ENCODE results near the gene ADISSP.
A peak's percentile ranks its signal among the peaks of the same experiment; 100 is the strongest.
"Not testable (repeated sequence)": the region's sequence is repeated elsewhere in the genome, so short reads cannot be mapped to it uniquely, and the experiment has no call there.

The ADISSP gene

DNA sequence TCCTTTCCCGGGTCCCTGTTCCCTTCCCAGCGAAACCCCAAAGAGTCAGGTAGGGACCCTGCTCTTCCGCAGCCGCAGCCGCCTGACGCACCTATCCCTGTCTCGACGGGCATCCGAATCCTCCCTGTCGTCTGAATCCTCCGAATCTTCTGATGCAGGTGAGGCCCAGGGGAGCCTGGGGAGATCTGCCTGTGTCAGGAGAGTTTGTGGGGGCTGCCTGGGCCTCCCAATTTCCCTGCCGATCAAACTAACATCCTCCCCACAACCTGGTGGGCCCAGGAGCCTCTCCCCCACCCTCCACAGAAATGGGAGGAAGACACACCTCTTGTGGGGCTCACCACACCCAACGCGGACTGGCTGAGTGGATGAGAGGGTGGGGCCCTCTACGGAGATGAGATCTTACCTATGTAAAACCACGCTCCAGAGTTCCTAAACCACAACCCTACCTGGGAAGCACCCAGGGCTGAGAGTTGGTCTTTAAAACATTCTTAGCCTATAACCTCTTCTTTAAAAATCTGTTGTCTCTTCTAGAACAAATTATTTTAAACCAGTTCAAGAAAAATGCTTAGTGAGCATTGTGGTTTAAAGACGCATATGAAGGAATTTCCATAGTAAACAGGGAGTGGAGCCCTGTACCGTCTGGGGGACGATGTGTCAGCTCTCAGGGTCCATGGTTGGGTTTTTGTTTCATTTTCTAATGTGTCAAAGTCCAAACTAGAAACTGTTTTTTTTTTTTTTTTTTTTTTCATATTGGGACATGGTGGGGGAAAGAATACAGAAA lies 30.2 kb upstream of the ADISSP start:
- no peak for DNase-seq

DNA sequence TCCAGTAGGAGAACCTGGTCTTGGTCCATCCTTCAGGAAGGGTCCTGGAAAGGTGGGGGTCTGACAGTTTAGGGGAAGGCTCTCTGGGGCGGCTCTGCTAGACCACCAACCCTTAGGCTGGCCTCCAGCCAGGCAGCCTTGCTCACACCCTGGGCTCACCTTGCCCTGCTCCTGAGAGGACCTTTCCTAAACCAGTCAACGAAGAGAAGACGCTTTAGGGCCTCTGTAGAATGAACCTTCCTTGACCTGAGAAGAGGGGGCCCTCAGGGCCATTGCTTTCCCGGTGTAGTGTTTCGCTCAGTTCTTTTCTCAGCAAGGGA lies 29.6 kb upstream of the ADISSP start:
- no peak for DNase-seq

DNA sequence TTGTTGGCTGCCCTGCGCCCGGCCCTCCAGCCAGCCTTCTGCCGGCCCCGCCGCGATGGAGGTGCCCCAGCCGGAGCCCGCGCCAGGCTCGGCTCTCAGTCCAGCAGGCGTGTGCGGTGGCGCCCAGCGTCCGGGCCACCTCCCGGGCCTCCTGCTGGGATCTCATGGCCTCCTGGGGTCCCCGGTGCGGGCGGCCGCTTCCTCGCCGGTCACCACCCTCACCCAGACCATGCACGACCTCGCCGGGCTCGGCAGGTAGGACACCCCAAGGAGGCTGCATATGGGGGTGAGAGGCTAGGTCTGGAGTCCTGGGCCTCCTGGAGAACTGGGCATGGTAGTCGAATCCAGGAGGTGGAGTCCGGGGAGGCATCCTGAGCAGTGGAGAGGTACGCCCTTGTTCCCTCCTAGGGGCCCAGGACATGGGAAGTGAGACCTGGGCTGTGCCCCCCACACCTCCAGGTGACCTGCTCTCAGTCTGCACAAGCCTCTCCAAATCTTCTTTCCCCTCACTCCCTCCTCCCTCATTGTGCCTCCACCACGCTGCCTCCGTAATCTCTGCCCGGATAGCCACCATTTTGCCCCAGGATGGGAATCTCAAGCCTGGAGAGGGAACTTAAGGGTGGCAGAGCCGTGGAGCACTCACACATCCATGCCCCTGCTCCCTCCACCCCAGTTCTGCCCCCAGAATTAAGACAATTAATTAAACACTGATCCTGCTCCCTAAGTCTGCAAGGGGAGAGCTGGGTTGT lies 29.1 kb upstream of the ADISSP start:
- no peak for DNase-seq

DNA sequence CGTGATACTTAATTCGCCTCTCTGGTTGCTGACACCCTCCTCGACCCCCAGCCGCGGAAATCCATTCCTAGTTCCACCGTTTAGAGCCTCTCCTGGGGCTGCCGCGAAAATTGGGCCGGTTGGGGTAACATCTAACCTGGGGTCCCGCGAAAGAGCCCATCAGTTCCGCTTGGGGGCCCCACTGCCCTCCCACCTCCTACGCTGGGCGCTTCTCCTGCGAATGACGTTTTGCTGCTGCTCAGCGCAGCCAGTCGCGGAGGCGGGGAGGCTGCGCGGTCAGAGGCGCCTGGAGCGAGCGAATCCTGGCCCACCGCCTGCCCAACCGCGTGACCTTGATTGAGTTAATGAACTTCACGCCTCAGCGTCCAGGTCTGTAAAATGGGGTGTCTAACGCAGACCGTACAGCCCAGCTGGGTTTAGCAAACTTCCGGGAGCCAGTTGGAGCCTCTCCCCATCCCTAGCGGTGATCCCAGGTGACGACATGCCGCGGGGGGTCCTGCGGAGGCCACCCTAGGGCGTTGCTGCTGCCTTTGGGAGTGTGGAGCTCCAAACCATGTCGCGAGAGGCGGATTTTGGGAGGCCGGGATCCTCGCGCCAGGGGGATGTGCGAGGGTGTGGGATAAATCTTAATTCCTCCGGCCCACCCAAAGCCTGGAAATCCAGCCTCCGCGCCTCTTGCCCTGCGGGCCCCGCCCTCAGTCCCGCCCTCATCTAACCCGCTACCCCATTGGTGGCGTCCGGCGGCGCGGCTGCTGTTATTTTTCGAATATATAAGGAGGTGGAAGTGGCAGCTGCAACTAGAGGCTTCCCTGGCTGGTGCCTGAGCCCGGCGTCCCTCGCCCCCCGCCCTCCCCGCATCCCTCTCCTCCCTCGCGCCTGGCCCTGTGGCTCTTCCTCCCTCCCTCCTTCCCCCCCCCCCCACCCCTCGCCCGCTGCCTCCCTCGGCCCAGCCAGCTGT lies 28.2 kb upstream of the ADISSP start, which contains the start of gene CDC25B:
CDC25B (plus strand) TSS at position 800 of the 958 bp plus-strand sequence. CDS start 222 bp downstream, outside the sequence.
- peak; percentile 85 for DNase-seq

DNA sequence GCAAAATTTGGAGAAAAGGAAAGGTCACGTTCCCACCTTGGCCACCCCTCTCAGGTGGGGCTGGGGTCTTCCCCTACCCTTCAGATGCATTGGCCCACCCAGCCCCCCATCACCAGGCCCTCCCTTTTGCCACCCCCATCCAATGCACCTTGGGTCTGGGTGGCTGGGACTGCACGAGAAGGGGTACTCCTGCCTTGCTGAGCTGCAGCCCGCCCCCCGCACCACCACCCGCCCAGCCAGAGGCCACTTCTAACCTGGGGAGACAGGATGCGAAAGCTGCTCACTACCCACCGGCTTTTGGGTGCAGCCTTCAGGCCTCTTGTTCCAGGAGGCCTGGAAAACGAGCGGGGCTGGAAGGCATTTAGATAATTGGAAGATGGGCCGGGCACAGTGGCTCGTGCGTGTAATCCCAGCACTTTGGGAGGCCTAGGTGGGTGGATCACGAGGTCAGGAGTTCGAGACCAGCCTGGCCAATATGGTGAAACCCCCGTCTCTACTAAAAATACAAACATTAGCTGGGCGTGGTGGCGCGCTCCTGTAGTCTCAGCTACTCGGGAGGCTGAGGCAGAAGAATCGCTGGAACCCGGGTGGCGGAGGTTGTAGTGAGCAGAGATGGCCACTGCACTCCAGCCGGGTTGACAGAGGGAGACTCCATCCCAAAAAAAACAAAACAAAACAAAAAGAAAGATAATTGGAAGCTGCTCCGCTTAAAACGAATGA lies 27.3 kb upstream of the ADISSP start:
- no peak for DNase-seq

DNA sequence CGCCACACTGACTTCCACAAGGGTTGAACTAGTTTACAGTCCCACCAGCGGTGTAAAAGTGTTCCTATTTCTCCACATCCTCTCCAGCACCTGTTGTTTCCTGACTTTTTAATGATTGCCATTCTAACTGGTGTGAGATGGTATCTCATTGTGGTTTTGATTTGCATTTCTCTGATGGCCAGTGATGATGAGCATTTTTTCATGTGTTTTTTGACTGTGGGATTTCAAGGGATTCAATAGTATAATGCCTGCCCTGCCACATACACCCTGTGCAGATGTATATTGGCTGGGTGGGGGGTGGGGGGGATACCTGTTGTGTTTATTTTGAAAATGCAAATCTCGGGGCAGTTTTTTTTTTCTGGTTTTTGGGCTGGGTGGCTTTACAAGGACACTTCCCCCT lies 26.6 kb upstream of the ADISSP start:
- not testable (repeated sequence) for DNase-seq

DNA sequence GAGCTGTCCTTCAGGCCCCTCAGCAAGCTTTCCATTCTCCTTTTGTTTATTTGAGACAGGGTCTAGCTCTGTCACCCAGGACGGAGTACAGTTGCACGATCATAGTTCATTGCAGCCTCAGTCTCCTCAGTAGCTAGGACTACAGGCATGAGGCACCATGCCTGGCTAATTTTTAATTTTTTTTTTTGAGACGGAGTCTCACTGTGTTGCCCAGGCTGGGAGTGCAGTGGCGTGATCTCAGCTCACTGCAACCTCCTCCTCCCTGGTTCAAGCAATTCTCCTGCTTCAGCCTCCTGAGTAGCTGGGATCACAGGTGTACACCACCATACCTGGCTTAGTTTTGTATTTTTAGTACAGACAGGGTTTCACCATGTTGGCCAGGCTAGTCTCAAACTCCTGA lies 21.6 kb upstream of the ADISSP start:
- DNase-seq = not testable (repeated sequence)

DNA sequence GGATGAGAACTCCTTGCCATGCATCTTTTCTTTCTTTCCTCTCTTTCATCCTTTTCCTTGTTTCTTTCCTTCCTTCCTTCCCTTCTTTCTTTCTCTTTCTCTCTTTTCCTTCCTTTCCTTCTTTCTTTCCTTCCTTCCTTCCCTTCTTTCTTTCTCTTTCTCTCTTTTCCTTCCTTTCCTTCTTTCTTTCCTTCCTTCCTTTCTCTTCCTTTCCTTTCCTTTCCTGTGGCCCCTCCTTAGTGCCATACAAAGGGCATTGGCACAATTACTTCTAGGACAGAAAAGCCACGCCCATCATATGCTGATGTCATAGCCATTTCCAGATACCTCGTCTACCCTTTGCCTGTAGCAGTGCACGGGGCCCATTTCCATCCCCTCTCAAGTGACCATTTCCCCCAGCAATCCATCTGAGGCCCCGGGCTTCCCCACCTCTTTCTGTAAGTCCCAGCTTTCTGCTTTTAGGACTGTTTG lies 21.2 kb upstream of the ADISSP start:
- no peak for DNase-seq

DNA sequence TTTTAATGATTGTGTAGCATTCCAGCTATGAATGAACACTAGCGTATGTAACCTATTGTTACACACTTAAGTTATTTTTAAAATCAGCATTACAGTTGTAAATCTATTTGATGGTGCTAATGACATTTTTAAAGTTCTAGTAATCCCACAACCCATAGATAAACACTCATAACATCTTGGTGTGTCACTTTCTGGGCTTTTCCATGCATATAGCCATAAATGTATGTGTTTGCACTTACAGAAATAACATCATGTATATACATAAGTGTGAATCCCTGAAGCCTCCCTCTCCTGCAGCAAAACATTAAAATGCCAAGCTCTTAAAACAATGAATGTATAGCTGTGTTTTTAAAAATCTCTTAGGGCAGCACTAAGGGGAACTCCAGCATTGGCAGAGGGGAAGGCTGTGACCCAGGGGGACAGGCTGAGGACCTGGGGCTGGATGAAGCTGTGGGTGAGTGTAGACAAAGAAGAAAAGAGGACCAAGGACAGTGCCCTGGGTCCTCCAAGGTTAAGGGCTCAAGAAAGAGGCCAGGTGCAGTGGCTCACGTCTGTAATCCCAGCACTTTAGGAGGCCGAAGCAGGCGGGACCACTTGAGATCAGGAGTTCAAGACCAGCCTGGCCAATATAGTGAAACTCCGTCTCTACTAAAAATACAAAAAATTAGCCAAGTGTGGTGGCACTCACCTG lies 19.9 kb upstream of the ADISSP start:
- no peak for DNase-seq

DNA sequence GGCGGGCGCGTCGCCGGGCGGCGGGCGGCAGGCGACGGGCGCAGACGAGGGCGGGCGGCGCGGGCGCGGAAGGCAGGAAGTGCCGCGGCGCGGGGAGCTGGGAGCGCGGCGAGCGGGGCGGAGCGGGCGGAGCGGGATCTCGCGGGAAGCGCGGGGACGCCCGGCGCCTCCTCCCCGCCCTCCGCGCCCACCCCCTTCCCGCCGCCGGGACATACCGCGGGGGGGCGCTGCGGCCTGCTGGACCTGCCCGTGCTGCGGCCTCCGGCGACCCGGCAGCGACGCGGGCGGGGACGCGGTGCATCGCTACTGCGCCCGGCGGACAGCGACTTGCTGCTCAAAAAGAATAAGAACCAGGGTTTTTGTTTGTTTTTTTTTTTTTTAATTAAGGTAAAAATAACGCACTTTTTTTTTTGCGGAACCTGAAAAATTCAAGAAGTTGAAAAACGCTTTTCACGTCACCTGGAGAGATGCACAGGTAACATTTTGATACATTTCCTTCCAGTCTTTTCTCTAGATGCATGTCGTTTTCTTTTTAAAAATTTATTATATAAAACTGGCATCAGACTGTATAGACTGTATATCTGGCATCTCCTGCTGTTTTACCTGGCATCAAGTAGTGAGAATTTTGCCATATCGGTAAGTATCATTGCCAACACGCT lies 19.2 kb upstream of the ADISSP start, which contains the start of gene CENPB:
CENPB (minus strand) TSS at position 76 of the 659 bp plus-strand sequence. CDS start 257 bp downstream, outside the sequence.
- DNase-seq = peak; percentile 89

DNA sequence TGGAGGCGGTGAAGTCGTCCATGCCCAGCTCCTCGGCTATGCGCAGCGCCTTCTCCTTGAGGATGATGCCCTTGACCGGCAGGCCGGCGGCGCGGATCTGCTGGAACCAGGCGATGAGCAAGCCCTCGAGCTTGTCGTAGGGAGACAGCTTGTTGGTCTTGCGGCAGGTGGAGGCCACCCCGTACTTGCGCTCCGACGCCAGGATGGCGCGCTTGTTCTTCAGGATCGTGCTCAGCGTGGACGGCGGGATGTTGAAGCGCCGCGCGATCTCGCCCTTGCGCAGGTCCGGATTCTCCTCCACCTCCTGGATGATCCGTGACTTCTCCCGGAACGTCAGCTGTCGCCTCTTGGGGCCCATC lies 18.6 kb upstream of the ADISSP start:
- peak; percentile 45 for DNase-seq

DNA sequence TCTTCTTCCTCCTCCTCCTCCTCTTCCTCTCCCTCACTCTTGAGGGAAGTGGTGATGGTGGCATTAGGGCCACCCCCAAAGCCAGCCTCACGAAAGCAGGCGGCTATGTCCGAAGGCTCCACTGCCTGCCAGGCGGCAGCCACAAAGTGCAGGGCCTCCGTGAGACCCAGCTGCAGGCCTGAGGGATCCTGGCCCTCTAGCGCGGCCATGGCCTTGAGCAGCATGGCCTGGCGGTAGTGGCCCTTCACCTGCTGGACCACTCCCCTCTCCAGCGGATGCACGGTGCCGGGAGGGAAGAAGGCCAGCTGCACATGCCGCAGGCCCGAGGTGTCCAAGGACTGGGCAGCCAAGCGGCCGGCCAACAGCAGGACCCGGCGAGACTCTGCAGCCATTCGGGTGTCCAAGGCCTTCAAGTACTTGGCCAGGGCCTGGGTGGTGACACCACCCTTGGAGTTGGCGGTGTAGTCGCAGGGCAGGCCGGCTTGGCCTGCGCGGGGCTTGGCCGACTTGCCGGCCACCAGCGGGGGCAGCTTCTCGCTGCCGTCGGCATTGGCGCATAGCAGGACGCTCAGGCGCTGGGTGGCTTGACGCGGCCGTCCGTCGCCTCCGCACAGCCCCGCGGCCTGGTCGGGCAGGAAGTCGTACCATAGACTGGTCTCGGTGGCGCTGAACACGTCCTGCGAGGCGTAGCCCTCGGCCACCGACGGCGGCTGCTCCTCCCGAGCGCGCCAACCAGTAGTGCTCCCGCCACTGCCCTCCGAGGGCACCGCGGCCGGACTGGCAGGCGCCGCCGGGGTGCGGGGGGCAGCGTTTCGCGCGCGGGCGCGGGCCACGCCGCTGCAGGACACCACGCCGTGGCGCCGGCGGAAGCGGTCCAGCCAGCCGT lies 17.9 kb upstream of the ADISSP start:
- no peak for DNase-seq

DNA sequence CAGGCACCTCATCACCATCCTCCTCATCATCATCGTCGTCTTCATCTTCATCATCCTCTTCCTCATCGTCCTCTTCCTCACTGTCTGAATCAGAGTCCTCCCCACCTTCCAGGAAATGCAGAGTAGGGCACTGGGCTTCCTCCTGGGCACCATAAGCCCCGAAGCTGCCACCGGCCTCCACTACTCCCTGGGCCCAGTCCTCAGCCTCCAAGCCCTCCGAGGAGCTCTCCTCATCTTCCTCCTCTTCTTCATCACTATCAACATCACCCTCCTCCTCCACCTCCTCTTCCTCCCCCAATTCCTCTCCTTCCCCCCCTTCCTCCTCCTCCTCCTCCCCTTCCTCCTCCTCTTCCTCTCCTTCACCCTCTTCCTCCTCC lies 17.3 kb upstream of the ADISSP start:
- DNase-seq = no peak

DNA sequence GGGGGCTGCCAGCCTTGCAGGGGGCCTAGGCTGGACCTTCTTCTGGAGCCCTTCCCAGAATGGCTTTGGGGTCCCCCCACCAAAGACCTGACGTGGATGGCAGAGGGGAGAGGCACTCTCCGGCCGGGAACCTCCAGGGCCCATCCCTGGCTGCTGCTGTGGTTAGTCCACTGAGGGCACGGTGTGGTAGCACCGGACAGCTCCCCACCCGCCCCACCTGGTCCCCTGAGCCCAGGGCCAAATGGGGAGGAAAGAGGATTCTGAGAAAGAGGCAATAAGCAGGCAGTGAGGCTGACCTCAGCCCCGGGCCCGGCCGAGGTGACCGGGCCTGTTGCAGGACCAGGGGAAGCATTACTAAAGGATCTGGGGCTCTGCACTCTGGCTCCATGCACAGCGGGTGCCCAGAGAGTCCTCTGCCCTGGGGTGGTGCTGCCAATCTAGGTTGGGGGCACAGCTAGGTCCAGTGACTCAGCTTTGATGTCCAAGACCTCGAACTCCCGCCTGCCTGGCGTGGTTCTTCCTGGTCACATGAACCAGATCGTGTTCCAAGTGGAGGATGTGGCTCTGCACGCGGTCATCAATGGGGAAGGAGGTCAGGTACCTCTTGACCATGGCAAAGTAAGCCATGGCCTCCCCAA lies 16.8 kb upstream of the ADISSP start:
- DNase-seq = no peak

DNA sequence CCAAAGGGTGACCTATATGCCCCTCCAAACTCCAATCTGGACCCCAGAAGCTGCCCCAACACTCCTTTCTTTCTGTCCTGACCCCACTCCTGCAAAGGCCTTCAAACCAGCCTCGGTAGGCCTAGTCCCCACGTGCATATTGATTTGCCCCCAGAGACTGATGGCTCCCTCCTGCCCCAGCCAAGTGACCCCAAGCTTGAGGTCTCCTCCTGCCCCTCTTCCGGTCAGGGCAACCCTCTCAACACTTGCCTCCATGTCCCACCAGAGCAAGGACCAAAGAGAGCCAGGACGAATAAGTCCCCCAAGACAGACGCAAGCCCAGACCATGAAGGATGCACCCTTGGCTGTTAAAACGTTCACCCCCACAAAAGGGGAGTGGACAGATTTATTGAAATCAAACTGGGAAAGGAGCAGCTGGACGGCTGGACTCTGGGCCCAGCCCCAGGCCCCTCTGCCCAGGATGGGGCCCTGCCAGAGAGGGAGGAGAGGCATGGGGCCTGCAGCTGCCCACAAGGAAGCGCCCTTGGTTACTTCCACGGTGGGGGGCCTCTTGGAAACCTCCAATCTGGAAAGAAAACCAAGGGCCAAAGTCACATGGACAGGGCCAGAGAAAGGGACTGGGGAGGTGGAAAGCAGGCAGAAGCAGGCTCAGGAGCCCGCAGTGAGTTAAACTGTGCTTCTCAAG lies 16.1 kb upstream of the ADISSP start:
- DNase-seq = no peak

DNA sequence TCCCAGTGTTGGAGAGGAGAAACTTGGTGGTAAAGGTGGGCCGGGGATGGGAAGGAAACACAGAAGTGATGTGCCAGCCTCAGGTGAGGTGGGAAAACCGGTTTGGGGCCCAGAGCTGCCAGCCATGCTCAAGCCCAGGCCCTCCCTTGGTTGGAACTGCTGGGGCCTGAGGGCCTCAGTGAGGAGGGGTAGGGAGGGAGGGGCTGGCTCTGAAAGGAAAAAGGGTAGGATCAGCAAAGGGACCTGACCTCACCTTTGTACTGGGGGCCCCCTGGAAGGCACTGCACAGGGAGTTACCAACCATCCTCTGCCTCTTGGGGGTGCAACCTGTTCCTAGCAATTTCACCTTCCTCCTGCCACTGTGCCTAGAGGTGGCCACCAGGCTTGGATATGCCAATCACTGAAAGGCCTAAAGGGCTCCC lies 15.5 kb upstream of the ADISSP start:
- DNase-seq = no peak

DNA sequence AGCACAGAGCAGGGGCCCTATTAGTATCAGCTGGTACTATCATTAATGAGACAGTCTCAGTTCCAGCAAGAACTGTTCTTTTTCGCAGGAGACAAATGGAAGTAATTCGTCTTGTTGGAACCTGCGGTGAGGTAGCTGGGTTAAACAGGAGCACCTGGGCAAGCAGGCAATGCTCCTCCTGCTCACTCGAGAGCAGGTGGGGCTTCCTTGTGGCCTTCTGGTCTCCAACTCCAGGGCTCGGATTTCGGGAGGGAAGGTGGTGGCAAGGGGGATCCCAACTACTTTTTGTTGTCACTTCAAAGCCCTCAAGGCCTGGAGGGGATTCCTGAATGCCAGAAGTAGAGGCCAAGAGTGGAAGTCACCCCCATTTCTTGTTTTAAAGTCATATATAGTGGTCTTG lies 15.0 kb upstream of the ADISSP start:
- DNase-seq = no peak

DNA sequence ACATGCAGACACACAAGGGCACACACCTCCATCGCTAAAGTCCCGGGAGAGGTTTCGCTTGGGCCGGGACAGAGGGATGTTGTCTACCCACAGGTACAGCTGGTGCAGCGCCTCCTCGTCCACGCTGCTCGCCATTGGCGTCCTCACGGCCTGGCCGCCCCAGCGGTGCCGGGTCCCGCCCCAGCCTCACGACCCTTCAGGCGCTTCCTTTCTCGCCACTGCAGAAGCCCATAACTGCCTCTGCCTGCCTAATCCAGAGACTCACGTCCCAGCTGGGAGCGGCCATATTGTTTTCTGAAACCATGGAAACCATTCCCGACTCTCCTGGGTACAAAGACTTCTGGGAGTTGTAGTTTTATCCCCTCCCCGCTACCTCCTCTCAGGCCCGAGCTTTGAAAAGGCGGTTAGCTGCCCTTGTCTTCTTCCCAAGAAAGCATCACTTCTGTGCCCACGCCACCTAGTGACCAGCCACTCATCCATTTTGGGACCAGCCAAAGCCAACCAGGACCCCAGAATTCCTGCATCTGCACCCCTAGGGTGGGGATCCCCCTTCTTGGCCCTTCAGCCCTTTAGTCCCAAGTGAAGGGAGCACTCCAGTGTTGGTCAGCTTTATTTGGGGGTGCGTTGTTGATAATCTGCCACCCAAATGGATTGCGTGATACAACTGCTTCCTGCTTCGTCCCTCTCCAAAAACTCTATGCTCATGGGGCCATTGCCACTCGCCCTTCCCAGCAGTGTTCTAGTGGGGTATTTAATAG lies 13.8 kb upstream of the ADISSP start, which contains the start of gene SPEF1:
SPEF1 (minus strand) TSS at position 296 of the 758 bp plus-strand sequence; CDS start at position 135, 161 bp downstream.
- peak; percentile 68 for DNase-seq

Measured in CD4-positive, alpha-beta T cell treated with Interleukin-15 for 1 hour (primary cell).